ENCODE data around the gene TOGARAM1. TPM values are rescaled to one million over a fixed set of nuclear protein-coding genes. Genes with fewer than 3 reads are reported as not detected.

The TOGARAM1 gene
- total RNA-seq, 2 experiments from 2014 or later = 13.2 to 17.8 TPM

DNA sequence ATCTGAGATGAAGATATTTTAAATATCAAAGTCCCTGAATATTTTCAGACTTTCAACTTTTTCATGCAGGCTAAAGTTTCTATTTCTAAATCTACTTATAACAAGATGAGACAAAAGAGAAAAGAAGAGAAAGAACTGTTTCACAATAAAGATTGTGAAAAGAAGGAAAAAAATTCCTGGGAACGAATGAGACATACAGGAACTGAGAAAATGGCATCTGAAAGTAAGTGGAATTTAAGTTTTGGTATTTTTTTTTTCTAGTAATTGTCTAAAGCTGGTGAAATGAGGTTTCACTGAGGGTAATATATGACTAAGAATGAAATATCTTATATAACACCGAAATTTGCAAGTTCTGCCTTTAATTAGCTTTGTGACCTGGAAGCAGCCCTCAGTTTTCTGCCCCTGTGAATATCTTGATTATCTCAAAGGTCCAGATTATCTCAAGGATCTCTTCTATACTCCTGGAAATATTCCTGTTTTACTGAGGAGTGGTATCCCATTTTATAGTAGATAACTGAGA lies 66.2 kb downstream of the TOGARAM1 start:
- no peak for ATAC-seq (ENCODE audit: poor library complexity)
- Histone ChIP-seq H3K9me3 (ENCODE audit: control insufficient read depth in 1 of 2, insufficient read depth in 1 of 2, low read length in 2 of 2) (no peaks in the 10 kb centered on the region), H3K27me3 (ENCODE audit: control insufficient read depth in 1 of 2, insufficient read depth in 2 of 2, low read length in 2 of 2) (no peaks in the 10 kb centered on the region), H3K27ac (ENCODE audit: low read depth in 1 of 2, low read length in 2 of 2) (no peak overlapping the region), H3K4me3 (ENCODE audit: low read length) (no peak overlapping the region), H3K36me3 (ENCODE audit: insufficient read depth, low read length) (peaks cover 20% of the 10 kb centered on the region), H3K4me1 (ENCODE audit: insufficient read depth, low read length) (no peaks in the 10 kb centered on the region)
- TF ChIP-seq, protein P1, sequence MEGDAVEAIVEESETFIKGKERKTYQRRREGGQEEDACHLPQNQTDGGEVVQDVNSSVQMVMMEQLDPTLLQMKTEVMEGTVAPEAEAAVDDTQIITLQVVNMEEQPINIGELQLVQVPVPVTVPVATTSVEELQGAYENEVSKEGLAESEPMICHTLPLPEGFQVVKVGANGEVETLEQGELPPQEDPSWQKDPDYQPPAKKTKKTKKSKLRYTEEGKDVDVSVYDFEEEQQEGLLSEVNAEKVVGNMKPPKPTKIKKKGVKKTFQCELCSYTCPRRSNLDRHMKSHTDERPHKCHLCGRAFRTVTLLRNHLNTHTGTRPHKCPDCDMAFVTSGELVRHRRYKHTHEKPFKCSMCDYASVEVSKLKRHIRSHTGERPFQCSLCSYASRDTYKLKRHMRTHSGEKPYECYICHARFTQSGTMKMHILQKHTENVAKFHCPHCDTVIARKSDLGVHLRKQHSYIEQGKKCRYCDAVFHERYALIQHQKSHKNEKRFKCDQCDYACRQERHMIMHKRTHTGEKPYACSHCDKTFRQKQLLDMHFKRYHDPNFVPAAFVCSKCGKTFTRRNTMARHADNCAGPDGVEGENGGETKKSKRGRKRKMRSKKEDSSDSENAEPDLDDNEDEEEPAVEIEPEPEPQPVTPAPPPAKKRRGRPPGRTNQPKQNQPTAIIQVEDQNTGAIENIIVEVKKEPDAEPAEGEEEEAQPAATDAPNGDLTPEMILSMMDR (IDR thresholded peaks at IDR 0.05) = no peak
- DNase-seq = no peak
- Mint-ChIP-seq H3K4me1 (ENCODE audit: low read depth) (no peaks in the 10 kb centered on the region), H3K27me3 (no peaks in the 10 kb centered on the region), H3K4me3 (no peak overlapping the region), H3K9me3 (no peaks in the 10 kb centered on the region), H3K36me3 (ENCODE audit: low read depth) (peaks cover 37% of the 10 kb centered on the region), H3K27ac (no peak overlapping the region)
- ChIA-PET POLR2A (no interaction called here), CTCF (interaction anchor here (1.1 kb wide), 1 partner anchor 12 kb away, joined by 3 read pairs; no protein-coding TSS in a partner anchor)
- intact Hi-C loops (cut with DNase I, micrococcal nuclease) = no loop called here

GRCh38 chr14:45034730-45035129 lies 72.7 kb downstream of the TOGARAM1 start:
- no peak for DNase-seq
- H3K4me3 ChIP-seq (ENCODE audit: low read length) = no peak overlapping the region
- POLR2A ChIA-PET = no interaction called here
- peaks cover 22% of the 10 kb centered on the region for H3K36me3 ChIP-seq (ENCODE audit: insufficient read depth, low read length)
- CTCF ChIA-PET = no interaction called here
- TF ChIP-seq, protein P1 (IDR thresholded peaks at IDR 0.05) = no peak
- H3K9me3 ChIP-seq (ENCODE audit: control insufficient read depth in 1 of 2, insufficient read depth in 1 of 2, low read length in 2 of 2) = no peaks in the 10 kb centered on the region
- Mint-ChIP-seq H3K27me3 (no peaks in the 10 kb centered on the region), H3K4me1 (ENCODE audit: low read depth) (no peaks in the 10 kb centered on the region), H3K27ac (no peak overlapping the region), H3K36me3 (ENCODE audit: low read depth) (peaks cover 64% of the 10 kb centered on the region), H3K9me3 (peaks cover 2% of the 10 kb centered on the region), H3K4me3 (no peak overlapping the region)
- intact Hi-C loops (cut with DNase I, micrococcal nuclease) = no loop called here
- no peak overlapping the region for H3K27ac ChIP-seq (ENCODE audit: low read depth in 1 of 2, low read length in 2 of 2)
- no peaks in the 10 kb centered on the region for H3K27me3 ChIP-seq (ENCODE audit: control insufficient read depth in 1 of 2, insufficient read depth in 2 of 2, low read length in 2 of 2)
- no peaks in the 10 kb centered on the region for H3K4me1 ChIP-seq (ENCODE audit: insufficient read depth, low read length)
- no peak for ATAC-seq (ENCODE audit: poor library complexity)

DNA sequence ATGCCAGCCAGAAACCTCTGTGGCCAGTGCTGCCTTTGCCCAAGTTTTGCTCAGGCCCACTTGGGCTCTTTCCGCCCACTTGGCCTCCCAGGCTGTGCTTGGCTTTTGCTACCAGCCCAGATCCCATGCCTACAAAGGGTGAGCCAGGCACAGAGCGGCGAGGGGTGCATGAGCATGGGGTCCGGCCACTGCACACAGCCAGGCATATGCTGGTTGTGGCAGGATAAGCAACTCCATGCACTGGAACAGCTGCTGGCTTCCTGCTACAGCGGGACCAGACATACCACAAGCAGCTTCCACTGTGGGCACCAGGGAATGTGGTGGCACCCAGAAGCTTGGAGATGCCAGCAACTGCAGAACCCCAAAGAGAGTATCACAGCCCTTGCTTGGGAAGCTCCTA lies 76.3 kb downstream of the TOGARAM1 start:
- ChIA-PET CTCF (no interaction called here), POLR2A (no interaction called here)
- no peak for DNase-seq
- peaks cover 13% of the 10 kb centered on the region for H3K36me3 ChIP-seq (ENCODE audit: insufficient read depth, low read length)
- Mint-ChIP-seq H3K27me3 (no peaks in the 10 kb centered on the region), H3K36me3 (ENCODE audit: low read depth) (peaks cover 55% of the 10 kb centered on the region), H3K4me3 (no peak overlapping the region), H3K27ac (no peak overlapping the region), H3K9me3 (peaks cover 2% of the 10 kb centered on the region), H3K4me1 (ENCODE audit: low read depth) (no peaks in the 10 kb centered on the region)
- no peaks in the 10 kb centered on the region for H3K4me1 ChIP-seq (ENCODE audit: insufficient read depth, low read length)
- no peak for ATAC-seq (ENCODE audit: poor library complexity)
- no peak overlapping the region for H3K27ac ChIP-seq (ENCODE audit: low read depth in 1 of 2, low read length in 2 of 2)
- TF ChIP-seq, protein P1 (IDR thresholded peaks at IDR 0.05) = no peak
- no peaks in the 10 kb centered on the region for H3K27me3 ChIP-seq (ENCODE audit: control insufficient read depth in 1 of 2, insufficient read depth in 2 of 2, low read length in 2 of 2)
- H3K4me3 ChIP-seq (ENCODE audit: low read length) = no peak overlapping the region
- no peaks in the 10 kb centered on the region for H3K9me3 ChIP-seq (ENCODE audit: control insufficient read depth in 1 of 2, insufficient read depth in 1 of 2, low read length in 2 of 2)
- intact Hi-C loops (cut with DNase I, micrococcal nuclease) = no loop called here
